Gastrocnemius medialis (tissue), 4 donors: ENCODE data around the gene PIAS1. TPM values are rescaled to one million over a fixed set of nuclear protein-coding genes. Genes with fewer than 3 reads are reported as not detected.

Source experiments
- ATAC-seq, 2 donors: fragments of 150-250 bp; one replicate each; pipeline ENCODE4 v1.9.1; 2016
- DNase-seq, 2 donors: peaks; one replicate each; pipeline ENCODE4 v3.0.0-alpha.2; 2019
- H3K27ac ChIP-seq, 4 donors: fragments of 200-600 bp; sonication (generic); 1 replicate in 1 of 4; 2 replicates in 3 of 4; pipeline ENCODE4 v1.5.1; 2016 to 2018; ENCODE audit warnings: mild to moderate bottlenecking in 2 of 4, moderate library complexity in 1 of 4
- H3K27me3 ChIP-seq, 3 donors: fragments of 200-600 bp; sonication (generic) in 2 of 3; 1 replicate in 1 of 3; 2 replicates in 2 of 3; pipeline versions ENCODE4 v1.5.1 to v1.6.0; 2016 to 2019; ENCODE audit warnings: mild to moderate bottlenecking in 1 of 3, moderate library complexity in 1 of 3
- H3K36me3 ChIP-seq, 2 donors: fragments of 200-600 bp; sonication (generic) in 1 of 2; one replicate each; pipeline ENCODE4 v1.5.1; 2017 to 2018
- H3K4me1 ChIP-seq, 2 donors: fragments of 200-600 bp; sonication (generic) in 1 of 2; one replicate each; pipeline ENCODE4 v1.5.1; 2016 to 2017; ENCODE audit warnings: mild to moderate bottlenecking in 2 of 2
- H3K4me3 ChIP-seq, 4 donors: fragments of 200-600 bp; sonication (generic) in 3 of 4; 1 replicate in 1 of 4; 2 replicates in 3 of 4; pipeline ENCODE4 v1.5.1; 2016 to 2019; ENCODE audit warnings: mild to moderate bottlenecking in 2 of 4
- H3K9me3 ChIP-seq, 3 donors: fragments of 200-600 bp; sonication (generic) in 2 of 3; 1 replicate in 1 of 3; 2 replicates in 2 of 3; pipeline ENCODE4 v1.5.1; 2016 to 2019
- CTCF ChIP-seq, 5 experiments: fragments of 450-650 bp in 3 of 5; fragments of 200-600 bp in 2 of 5; sonication (generic) in 2 of 5; IDR thresholded peaks in 4 of 5; conservative IDR thresholded peaks in 1 of 5; 1 replicate in 4 of 5; 2 replicates in 1 of 5; pipeline ENCODE4 v1.5.1; 2016 to 2019; ENCODE audit warnings: antibody characterized with exemption in 5 of 5, mild to moderate bottlenecking in 3 of 5, moderate library complexity in 3 of 5
- POLR2A ChIP-seq, 2 donors: fragments of 450-650 bp; IDR thresholded peaks; one replicate each; pipeline ENCODE4 v1.6.1; 2017; ENCODE audit warnings: antibody characterized with exemption in 2 of 2, mild to moderate bottlenecking in 2 of 2, moderate library complexity in 2 of 2
- in situ Hi-C, 4 donors: fragments of 200-750 bp; cut with MboI; loops; one replicate each; pipeline versions ENCODE4 v1.15.0 to v1.8.0; 2017; ENCODE audit warnings: low sequenced_read_pairs in 4 of 4
- intact Hi-C: fragments of 100-400 bp; cut with DNase I; formaldehyde crosslinking; loops from one replicate; pipeline ENCODE4 v1.15.1; 2023; ENCODE audit warnings: low total_unique reads
- total RNA-seq, 4 donors: library from RNA; depleted of rRNA; stranded (reverse); fragments of >200 nt; gene quantifications; one replicate each; pipeline versions ENCODE4 v1.1.0 to v1.2.3, GENCODE V29; 2016

Gene PIAS1
- total RNA-seq, 4 donors from 2014 or later, result 16.4 to 71.9 (median 23.5) TPM

GRCh38 chr15:68025835-68026424 lies 28.2 kb upstream of the PIAS1 start:
- in situ Hi-C loops (no loop called here), intact Hi-C loops (no loop called here)
- Histone ChIP-seq H3K27ac (no peak overlapping the region), H3K9me3 (no peaks in the 10 kb centered on the region), H3K36me3 (no peaks in the 10 kb centered on the region), H3K4me1 (peaks cover 0 to 8% of the 10 kb centered on the region in 2 donors), H3K4me3 (no peak overlapping the region), H3K27me3 (no peaks in the 10 kb centered on the region)
- ATAC-seq, result no peak
- no peak for TF ChIP-seq POLR2A (IDR thresholded peaks at IDR 0.05)
- TF ChIP-seq CTCF (IDR thresholded peaks at IDR 0.05 in 4 of 5, conservative IDR thresholded peaks at IDR 0.05 in 1 of 5), result no peak
- no peak for DNase-seq

- Histone ChIP-seq H3K4me3 (no peak overlapping the region), H3K27me3 (no peaks in the 10 kb centered on the region), H3K4me1 (no peaks in the 10 kb centered on the region), H3K9me3 (no peaks in the 10 kb centered on the region), H3K36me3 (no peaks in the 10 kb centered on the region), H3K27ac (no peak overlapping the region)
- ATAC-seq (no peak), DNase-seq (no peak)
- in situ Hi-C loops, result no loop called here
- TF ChIP-seq CTCF (IDR thresholded peaks at IDR 0.05 in 4 of 5, conservative IDR thresholded peaks at IDR 0.05 in 1 of 5) (no peak), POLR2A (IDR thresholded peaks at IDR 0.05) (no peak)
- intact Hi-C loops, result no loop called here
Measured at GRCh38 chr15:68027388-68027787, 26.7 kb upstream of the PIAS1 start.

- TF ChIP-seq CTCF (IDR thresholded peaks at IDR 0.05 in 4 of 5, conservative IDR thresholded peaks at IDR 0.05 in 1 of 5) (no peak), POLR2A (IDR thresholded peaks at IDR 0.05) (no peak)
- no peak for DNase-seq
- Histone ChIP-seq H3K36me3 (no peaks in the 10 kb centered on the region), H3K4me1 (no peaks in the 10 kb centered on the region), H3K27me3 (no peaks in the 10 kb centered on the region), H3K27ac (no peak overlapping the region), H3K4me3 (no peak overlapping the region), H3K9me3 (no peaks in the 10 kb centered on the region)
- in situ Hi-C loops, result no loop called here
- no peak for ATAC-seq
- intact Hi-C loops, result no loop called here
Measured at GRCh38 chr15:68028137-68028887, 25.8 kb upstream of the PIAS1 start.

GRCh38 chr15:68028888-68029207 lies 25.3 kb upstream of the PIAS1 start:
- Histone ChIP-seq H3K4me3 (no peak overlapping the region), H3K27ac (no peak overlapping the region), H3K36me3 (no peaks in the 10 kb centered on the region), H3K27me3 (no peaks in the 10 kb centered on the region), H3K4me1 (no peaks in the 10 kb centered on the region), H3K9me3 (no peaks in the 10 kb centered on the region)
- TF ChIP-seq CTCF (IDR thresholded peaks at IDR 0.05 in 4 of 5, conservative IDR thresholded peaks at IDR 0.05 in 1 of 5) (no peak), POLR2A (IDR thresholded peaks at IDR 0.05) (no peak)
- in situ Hi-C loops (no loop called here), intact Hi-C loops (no loop called here)
- no peak for DNase-seq
- no peak for ATAC-seq
